ENCODE data around the gene INHBC. TPM values are rescaled to one million over a fixed set of nuclear protein-coding genes. Genes with fewer than 3 reads are reported as not detected.

Gene INHBC
- total RNA-seq, 1 experiment from 2014 or later, result not detected

- no peaks in the 10 kb centered on the region for H3K36me3 ChIP-seq (ENCODE audit: control insufficient read depth, insufficient read depth, low read length)
- in situ Hi-C loops (cut with HindIII; ENCODE audit: low pct_unique_long_range_greater_than_20kb, low sequenced_read_pairs), result no loop called here
- H3K27ac ChIP-seq (ENCODE audit: low read length), result no peak overlapping the region
- ChIA-PET POLR2A (no interaction called here), CTCF (no interaction called here)
- ATAC-seq (no peak), DNase-seq (ENCODE audit: low read depth, low spot score) (no peak)
- H3K4me3 ChIP-seq (ENCODE audit: low read depth in 2 of 2, low read length in 2 of 2), result no peak overlapping the region
- TF ChIP-seq REST (IDR thresholded peaks at IDR 0.05; ENCODE audit: insufficient read depth in 1 of 2, low read depth in 2 of 2, low read length in 1 of 2) (no peak), TCF7L2 (IDR thresholded peaks at IDR 0.05; ENCODE audit: low read depth, low read length) (no peak), SIN3A (IDR thresholded peaks at IDR 0.05; ENCODE audit: borderline replicate concordance, insufficient read depth, low read depth, low read length) (no peak), CTCF (IDR thresholded peaks at IDR 0.05) (no peak), POLR2AphosphoS5 (IDR thresholded peaks at IDR 0.05; ENCODE audit: low read depth, low read length) (no peak)
- no peaks in the 10 kb centered on the region for H3K9me3 ChIP-seq (ENCODE audit: control insufficient read depth, insufficient read depth, low read depth, low read length)
- BruUV-seq (replicated peaks), result no TSS peak
- intact Hi-C loops (cut with micrococcal nuclease; ENCODE audit: unreplicated experiment), result no loop called here
- peaks cover 2% of the 10 kb centered on the region; the same call in 1 of the 2 replicates for H3K27me3 ChIP-seq (ENCODE audit: control insufficient read depth, insufficient read depth, low read length)
- H3K4me1 ChIP-seq (ENCODE audit: control insufficient read depth, insufficient read depth, low read length), result no peaks in the 10 kb centered on the region; the same call in 1 of the 2 replicates
These were observed 39.8 kb downstream of the INHBC start for GRCh38 chr12:57474430-57474829.

DNA sequence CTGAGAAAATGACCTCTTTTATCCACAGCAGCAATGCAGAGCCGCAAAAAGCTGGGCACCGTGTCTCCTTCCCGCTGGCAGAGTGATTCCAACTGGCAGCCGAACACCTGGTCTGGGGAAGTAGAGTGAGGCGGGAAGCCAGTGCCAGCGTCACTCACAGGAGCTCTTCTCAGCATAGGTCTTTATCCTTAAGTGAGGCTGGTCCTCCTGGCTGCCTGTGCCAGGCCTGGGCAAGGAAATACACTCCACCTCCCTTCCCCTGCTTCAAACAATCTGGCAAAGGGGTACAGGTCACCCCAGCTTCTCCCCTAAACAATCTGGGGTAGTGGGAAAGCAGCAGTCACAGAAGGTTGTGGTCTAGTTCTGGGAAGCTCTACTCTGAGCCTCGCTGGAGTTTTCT lies 40.3 kb downstream of the INHBC start:
- Histone ChIP-seq H3K4me1 (ENCODE audit: control insufficient read depth, insufficient read depth, low read length) (no peaks in the 10 kb centered on the region; the same call in 1 of the 2 replicates), H3K27me3 (ENCODE audit: control insufficient read depth, insufficient read depth, low read length) (peaks cover 2% of the 10 kb centered on the region; the same call in 1 of the 2 replicates), H3K27ac (ENCODE audit: low read length) (no peak overlapping the region), H3K9me3 (ENCODE audit: control insufficient read depth, insufficient read depth, low read depth, low read length) (no peaks in the 10 kb centered on the region), H3K36me3 (ENCODE audit: control insufficient read depth, insufficient read depth, low read length) (no peaks in the 10 kb centered on the region), H3K4me3 (ENCODE audit: low read depth in 2 of 2, low read length in 2 of 2) (no peak overlapping the region)
- DNase-seq (ENCODE audit: low read depth, low spot score) (no peak), ATAC-seq (no peak)
- intact Hi-C loops (cut with micrococcal nuclease; ENCODE audit: unreplicated experiment), result no loop called here
- POLR2A ChIA-PET, result no interaction called here
- TF ChIP-seq CTCF (IDR thresholded peaks at IDR 0.05) (no peak), SIN3A (IDR thresholded peaks at IDR 0.05; ENCODE audit: borderline replicate concordance, insufficient read depth, low read depth, low read length) (no peak), POLR2AphosphoS5 (IDR thresholded peaks at IDR 0.05; ENCODE audit: low read depth, low read length) (no peak), REST (IDR thresholded peaks at IDR 0.05; ENCODE audit: insufficient read depth in 1 of 2, low read depth in 2 of 2, low read length in 1 of 2) (no peak), TCF7L2 (IDR thresholded peaks at IDR 0.05; ENCODE audit: low read depth, low read length) (no peak)
- BruUV-seq (replicated peaks), result no TSS peak
- CTCF ChIA-PET, result no interaction called here
- in situ Hi-C loops (cut with HindIII; ENCODE audit: low pct_unique_long_range_greater_than_20kb, low sequenced_read_pairs), result no loop called here
